GM19023 (cell line): ENCODE results near the gene TBC1D17.
A peak's percentile ranks its signal among the peaks of the same experiment; 100 is the strongest.

Experiments used
- ATAC-seq: cut with Tn5 transposase; IDR thresholded peaks from one replicate; pipeline ENCODE4 v1.9.1; 2021; ENCODE audit warnings: mild to moderate bottlenecking, moderate library complexity; ENCODE audit not compliant: unreplicated experiment

Gene TBC1D17

GRCh38 chr19:49877020-49877878 is at the start of gene TBC1D17, which contains the start of gene AKT1S1:
TBC1D17 (plus strand) TSS chr19:49877702; CDS start chr19:49877724, 22 bp downstream.
AKT1S1 (minus strand) TSS chr19:49877355; CDS start chr19:49873295, 4,060 bp downstream.
- ATAC-seq, result peak; percentile 52

GRCh38 chr19:49829200-49829599 is 48.3 kb upstream of the TBC1D17 start:
- ATAC-seq, result no peak

DNA sequence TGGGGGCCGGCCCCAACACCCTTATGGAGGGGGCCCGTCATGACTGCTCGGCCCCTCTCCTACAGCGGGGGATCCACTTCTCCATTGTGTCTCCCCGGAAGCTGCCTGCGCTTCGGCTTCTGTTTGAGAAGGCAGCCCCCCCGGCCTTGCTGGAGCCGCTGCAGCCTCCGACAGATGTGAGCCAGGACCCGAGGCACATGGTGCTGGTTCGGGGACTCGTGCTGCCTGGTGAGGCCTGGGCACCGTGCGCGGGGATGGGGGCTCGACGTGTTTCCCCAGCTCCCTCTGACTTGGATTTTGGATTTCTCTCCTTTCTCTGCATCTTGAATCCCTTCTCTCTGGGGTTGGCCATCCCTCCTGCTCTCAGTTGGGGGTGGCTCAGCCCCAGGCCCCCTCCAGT is 47.8 kb upstream of the TBC1D17 start:
- no peak for ATAC-seq

DNA sequence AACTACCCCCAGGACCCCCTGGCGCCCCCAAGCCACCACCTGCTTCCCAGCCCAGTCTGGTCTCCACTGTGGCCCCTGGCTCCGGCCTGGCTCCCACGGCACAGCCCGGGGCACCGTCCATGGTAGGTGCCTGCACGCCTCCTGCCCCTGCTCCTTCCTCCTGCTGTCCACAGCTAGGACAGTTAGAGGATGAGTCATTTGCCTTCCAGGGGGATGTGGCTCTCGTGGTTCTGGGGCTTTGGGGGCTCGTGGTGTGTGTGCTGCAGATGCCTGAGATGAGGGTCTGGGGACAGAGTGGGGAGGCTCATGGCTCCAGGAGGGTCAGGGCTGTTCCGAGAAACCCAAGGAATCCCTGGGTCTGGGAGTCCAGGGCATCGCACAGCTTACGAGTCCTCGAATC is 46.7 kb upstream of the TBC1D17 start:
- no peak for ATAC-seq

- ATAC-seq, result no peak
These were observed 45.9 kb upstream of the TBC1D17 start for GRCh38 chr19:49831592-49831991.

GRCh38 chr19:49832556-49832955 is 44.9 kb upstream of the TBC1D17 start:
- no peak for ATAC-seq

- no peak for ATAC-seq
These were observed 43.9 kb upstream of the TBC1D17 start for GRCh38 chr19:49833599-49833998.

- no peak for ATAC-seq
These were observed 41.9 kb upstream of the TBC1D17 start for GRCh38 chr19:49835562-49835961.

GRCh38 chr19:49836176-49837008 is 41.1 kb upstream of the TBC1D17 start:
- no peak for ATAC-seq

- no peak for ATAC-seq
These were observed 40.5 kb upstream of the TBC1D17 start for GRCh38 chr19:49837009-49837310.

GRCh38 chr19:49837425-49837824 is 40.1 kb upstream of the TBC1D17 start:
- no peak for ATAC-seq

DNA sequence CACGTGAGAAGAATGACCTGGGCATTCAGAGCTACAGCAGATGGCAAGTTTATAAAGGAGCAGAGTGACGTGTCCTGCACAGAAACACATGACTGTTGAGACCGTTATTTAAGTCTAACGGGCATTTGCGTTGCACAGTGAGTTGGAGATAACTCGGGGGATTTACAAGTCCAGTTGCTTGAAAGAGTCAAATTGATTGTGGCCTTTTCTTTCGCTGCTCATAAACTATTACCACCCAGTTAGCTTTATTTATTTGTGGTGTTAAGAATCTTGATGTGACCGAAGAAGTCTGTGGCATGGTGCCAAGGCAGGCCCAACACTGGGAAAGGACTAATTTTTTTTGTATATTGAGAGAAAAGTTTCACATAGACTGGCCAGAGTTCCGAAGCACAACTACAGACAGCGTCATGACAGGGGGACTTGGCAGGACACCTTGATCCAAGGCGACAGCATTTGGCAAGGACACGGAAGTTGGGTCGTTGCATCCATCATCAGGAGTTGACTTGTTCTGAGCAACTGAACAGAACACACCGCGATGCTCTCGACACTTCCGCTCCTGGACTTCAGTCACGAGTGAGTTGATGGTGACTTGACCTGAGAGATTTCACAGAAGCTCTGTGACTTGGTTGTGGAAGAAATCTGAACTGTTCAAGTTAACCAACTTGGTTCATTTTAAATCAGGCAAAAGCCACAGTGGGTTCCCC is 38.5 kb upstream of the TBC1D17 start:
- ATAC-seq, result no peak

DNA sequence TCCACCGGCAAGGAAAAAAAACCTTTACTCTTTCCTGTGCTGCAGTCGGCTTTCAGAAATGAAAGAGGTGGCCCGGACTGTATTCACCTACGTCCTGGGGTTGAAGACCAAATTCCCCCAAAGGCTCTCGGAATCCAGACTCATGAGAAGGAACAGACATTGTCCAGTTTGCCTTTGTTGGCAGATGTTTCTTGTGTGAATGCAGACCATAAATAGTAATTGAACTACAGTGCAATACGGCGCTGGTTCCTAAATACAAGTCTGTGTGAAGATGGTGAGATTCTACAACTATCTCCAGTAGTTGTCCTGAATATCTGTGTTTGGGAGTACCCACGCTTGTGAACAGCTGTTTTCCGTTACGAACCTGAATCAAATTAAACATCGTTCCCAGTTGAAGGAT is 37.8 kb upstream of the TBC1D17 start:
- ATAC-seq, result no peak

DNA sequence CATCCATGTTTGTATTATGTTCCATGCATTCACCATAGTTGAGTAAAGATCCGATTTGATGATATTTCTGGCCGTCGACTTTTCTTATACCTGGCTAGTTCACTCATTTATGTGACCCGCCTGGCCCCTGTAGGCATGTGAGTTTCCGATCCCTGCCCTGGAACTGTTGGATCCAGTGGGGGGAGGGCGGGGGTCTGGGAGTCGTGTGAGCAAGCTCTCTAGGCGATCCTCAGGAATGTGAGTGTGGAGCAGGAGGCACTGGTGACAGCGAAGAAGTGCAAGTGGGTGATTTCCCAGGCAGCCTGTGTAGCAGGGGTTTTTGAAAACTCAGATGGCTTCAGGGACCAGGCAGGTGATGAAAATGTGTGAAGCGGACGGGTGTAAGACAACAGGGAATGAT is 37.2 kb upstream of the TBC1D17 start:
- ATAC-seq, result no peak

DNA sequence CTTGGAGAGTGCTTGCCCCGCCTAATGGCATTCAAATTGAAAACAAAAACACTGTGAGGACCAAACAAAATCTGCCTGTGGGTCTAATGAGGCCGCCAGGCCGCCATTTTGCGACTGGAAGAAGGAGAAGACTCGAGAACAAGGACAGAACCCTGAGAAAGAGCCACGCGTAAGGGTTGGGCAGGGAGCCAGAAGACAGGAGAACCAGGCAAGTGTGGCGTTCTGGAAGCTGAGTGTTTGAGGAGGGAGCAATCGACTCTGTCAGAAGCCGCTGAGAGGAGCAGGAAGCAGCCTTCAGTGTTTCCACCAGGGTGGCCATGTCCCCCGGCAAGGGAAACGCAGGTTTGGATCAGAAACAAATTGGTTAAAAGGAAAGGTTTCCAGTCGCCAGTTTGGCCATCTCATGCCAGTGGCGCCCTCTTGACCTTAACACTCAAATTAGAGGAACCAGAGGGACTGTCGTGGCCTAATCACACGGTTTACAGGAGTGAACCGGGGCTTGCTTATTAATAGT is 36.7 kb upstream of the TBC1D17 start:
- ATAC-seq, result no peak

- ATAC-seq, result no peak
These were observed 34.2 kb upstream of the TBC1D17 start for GRCh38 chr19:49843265-49843664.

DNA sequence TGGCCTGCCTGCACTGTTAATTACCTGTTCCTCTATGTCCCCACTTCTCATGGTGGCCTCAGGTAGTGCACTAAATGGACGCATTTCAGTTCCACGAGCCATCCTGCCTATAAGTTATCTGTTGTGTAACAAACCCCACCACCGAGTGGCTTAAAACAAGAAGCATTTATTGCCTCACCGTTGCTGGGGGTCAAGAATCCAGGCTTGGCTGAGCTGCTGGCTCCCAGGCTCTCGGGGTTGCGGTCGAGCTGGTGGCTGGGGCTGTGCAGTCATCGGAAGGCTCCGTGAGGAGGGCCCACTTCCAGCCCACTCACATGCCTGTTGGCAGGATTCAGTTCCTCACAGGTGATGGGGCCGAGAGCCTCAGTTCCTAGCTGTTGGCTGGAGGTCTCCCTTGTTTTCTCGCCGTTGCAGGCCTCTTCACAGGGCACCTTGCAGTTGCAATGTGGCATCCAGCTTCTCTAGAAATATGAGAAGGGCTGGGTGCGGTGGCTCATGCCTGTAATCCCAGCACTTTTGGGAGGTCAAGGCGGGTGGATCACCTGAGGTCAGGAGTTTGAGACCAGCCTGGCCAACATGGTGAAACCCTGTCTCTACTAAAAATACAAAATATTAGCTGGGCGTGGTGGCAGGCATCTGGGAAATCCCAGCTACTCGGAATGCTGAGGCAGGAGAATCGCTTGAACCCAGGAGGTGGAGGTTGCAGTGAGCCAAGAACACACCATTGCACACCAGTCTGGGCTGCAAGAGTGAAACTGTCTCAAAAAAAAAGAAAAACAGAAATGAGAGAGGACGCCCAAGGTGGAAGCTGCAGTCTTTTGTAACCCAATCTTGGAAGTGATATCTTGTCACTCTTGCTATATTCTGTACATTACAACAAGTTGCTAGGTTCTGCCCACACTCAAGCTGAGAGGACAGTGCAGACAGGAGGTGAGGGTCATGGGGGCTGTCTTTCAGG is 33.1 kb upstream of the TBC1D17 start:
- ATAC-seq, result no peak

- no peak for ATAC-seq
These were observed 32.1 kb upstream of the TBC1D17 start for GRCh38 chr19:49845414-49845813.

DNA sequence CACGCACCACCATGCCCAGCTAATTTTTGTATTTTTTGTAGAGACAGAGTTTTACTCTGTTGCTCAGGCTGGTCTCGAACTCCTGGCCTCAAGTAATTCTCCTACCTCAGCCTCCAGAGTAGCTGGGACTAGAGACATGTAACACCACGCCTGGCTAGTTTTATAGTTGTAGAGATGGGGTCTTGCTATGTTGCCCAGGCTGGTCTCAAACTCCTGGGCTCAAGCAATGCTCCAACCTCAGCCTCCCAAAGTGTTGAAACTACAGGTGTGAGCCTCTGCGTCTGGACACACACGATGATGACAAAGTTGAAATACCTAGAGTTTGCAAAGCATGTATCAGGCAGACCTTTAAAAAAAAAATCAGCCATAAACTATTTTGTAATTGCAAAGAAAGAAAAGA is 31.1 kb upstream of the TBC1D17 start:
- no peak for ATAC-seq
